ENCODE results near the gene AP1M1.

The AP1M1 gene

GRCh38 chr19:16233836-16234551 lies 36.3 kb downstream of the AP1M1 start:
- no peak for DNase-seq (ENCODE audit: extremely low read depth, low read depth)
- no peak for TF ChIP-seq CTCF (IDR thresholded peaks at IDR 0.05; ENCODE audit: low read depth, low read length)

GRCh38 chr19:16234552-16235445 lies 37.1 kb downstream of the AP1M1 start:
- TF ChIP-seq CTCF (IDR thresholded peaks at IDR 0.05; ENCODE audit: low read depth, low read length): no peak
- DNase-seq (ENCODE audit: extremely low read depth, low read depth): no peak

- TF ChIP-seq CTCF (IDR thresholded peaks at IDR 0.05; ENCODE audit: low read depth, low read length): no peak
- DNase-seq (ENCODE audit: extremely low read depth, low read depth): no peak
Measured at GRCh38 chr19:16235811-16236652, 38.3 kb downstream of the AP1M1 start.

DNA sequence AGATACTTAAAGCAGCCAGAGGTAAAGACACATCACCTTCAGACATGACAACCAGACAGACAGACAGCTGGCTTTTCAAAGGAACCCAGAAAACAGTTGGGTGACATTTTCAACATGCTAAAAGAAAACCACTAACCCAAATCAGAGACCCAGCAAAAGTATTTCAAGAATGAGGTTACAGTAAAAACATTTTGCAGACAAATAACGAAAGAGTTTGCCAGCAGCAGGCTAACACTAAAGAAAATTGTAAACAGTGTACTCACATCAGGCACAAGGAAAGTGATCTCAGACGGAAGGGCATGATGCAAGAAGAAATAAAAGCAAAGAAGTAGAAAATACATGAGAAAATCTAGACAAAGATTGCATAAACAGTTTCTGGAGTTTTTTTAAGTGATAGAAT lies 46.4 kb downstream of the AP1M1 start:
- peak; percentile 25 for DNase-seq (ENCODE audit: extremely low read depth, low read depth)
- TF ChIP-seq CTCF (IDR thresholded peaks at IDR 0.05; ENCODE audit: low read depth, low read length): no peak

- DNase-seq (ENCODE audit: extremely low read depth, low read depth): peak; percentile 20
- TF ChIP-seq CTCF (IDR thresholded peaks at IDR 0.05; ENCODE audit: low read depth, low read length): peak; percentile 96
Measured at GRCh38 chr19:16247353-16248182, 49.9 kb downstream of the AP1M1 start.

GRCh38 chr19:16248380-16249023 lies 50.8 kb downstream of the AP1M1 start:
- no peak for DNase-seq (ENCODE audit: extremely low read depth, low read depth)
- no peak for TF ChIP-seq CTCF (IDR thresholded peaks at IDR 0.05; ENCODE audit: low read depth, low read length)
